Esophagus (tissue), 2 donors: ENCODE data around the gene RNF212B. TPM values are rescaled to one million over a fixed set of nuclear protein-coding genes. Genes with fewer than 3 reads are reported as not detected.
"Not testable (repeated sequence)": the region's sequence is repeated elsewhere in the genome, so short reads cannot be mapped to it uniquely, and the experiment has no call there.

Experiments used
- H3K27ac ChIP-seq, 2 donors: one replicate each; pipeline ENCODE4 v1.5.1; 2013; ENCODE audit warnings: low read depth in 2 of 2, mild to moderate bottlenecking in 2 of 2, inconsistent platforms in 1 of 2, low read length in 1 of 2, moderate library complexity in 1 of 2
- H3K27me3 ChIP-seq, 2 donors: one replicate each; pipeline ENCODE4 v1.6.1; 2013; ENCODE audit warnings: low read length in 2 of 2, control low read depth in 1 of 2, mild to moderate bottlenecking in 1 of 2; ENCODE audit not compliant: insufficient read depth in 2 of 2, control insufficient read depth in 1 of 2
- H3K36me3 ChIP-seq, 2 donors: one replicate each; pipeline ENCODE4 v1.6.1; 2013; ENCODE audit warnings: low read length in 1 of 2; ENCODE audit not compliant: control insufficient read depth in 2 of 2, insufficient read depth in 2 of 2
- H3K4me1 ChIP-seq, 2 donors: one replicate each; pipeline ENCODE4 v1.6.1; 2013; ENCODE audit warnings: low read length in 1 of 2; ENCODE audit not compliant: control insufficient read depth in 2 of 2, insufficient read depth in 2 of 2
- H3K4me3 ChIP-seq, 2 donors: one replicate each; pipeline ENCODE4 v1.5.1; 2013; ENCODE audit warnings: low read length in 2 of 2, mild to moderate bottlenecking in 2 of 2, low read depth in 1 of 2, moderate library complexity in 1 of 2
- H3K9me3 ChIP-seq, 2 donors: one replicate each; pipeline ENCODE4 v1.6.1; 2013; ENCODE audit warnings: mild to moderate bottlenecking in 2 of 2, low read depth in 1 of 2, low read length in 1 of 2, moderate library complexity in 1 of 2; ENCODE audit not compliant: control insufficient read depth in 2 of 2, insufficient read depth in 1 of 2
- WGBS, 2 donors: extraction: QIAGEN DNeasy Blood & Tissue Kit; methylation state at CpG; one replicate each; pipeline ENCODE4 v1.1.7; 2013; 5-methylcytosine and 5-hydroxymethylcytosine counted together
- polyA plus RNA-seq, 2 donors: library from polyadenylated mRNA; stranded (reverse); fragments of 200-250 nt; gene quantifications; one replicate each; pipeline ENCODE4 v1.2.3, GENCODE V29; 2013
- donor health status: healthy with polysubstance abuse.
- donor health status: Bipolar disorder and iron deficiency.

RNF212B gene
- not detected for polyA plus RNA-seq

DNA sequence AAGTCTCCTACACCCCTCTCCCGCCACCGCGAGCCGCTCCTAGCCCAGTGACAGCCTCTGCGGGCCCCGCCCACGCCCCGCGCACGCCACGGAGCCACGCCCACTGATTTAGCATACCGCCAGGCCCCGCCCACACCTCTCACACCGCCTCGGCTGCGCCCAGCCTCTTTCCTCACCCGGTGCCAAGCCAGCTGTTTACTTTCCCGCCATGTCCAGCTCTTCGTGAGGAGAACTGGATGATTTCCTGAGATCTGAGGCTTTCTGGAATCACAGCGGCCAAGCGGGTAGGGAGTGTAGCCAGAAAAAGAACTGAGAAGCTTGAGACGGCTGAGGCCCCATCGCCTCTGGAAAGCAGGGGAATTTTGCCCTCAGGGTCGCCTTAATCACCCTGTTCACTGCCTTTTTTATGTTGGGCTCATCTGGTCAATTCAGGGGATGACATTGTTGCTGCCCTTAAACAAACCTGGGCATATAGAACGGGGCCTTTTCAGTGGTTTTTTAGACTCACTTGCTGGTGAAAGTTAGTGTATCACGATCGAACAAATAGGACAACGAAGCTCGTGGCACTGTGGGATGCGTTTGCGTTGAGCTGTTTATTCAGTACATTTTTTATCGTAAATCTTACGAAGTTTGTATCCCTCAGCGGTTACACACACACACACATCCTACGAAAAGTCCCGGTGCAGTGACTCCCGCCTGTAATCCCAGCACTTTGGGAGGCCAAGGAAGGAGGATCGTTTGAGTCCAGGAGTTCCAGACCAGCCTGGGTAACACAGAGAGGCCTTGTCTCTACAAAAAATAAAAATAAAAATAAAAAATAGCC, at the start of gene RNF212B:
Gene RNF212B, plus strand, starts transcription at position 165 of the 823 bp plus-strand sequence. CDS start 2,410 bp downstream, outside the sequence.
- 23% methylated on average over 39 of the region's 39 CpGs for WGBS, 2 donors
- Histone ChIP-seq H3K27me3 (no peaks in the 10 kb centered on the region), H3K4me1 (peaks cover 0 to 2% of the 10 kb centered on the region in 2 donors), H3K27ac (peak within 1 kb of the TSS in 1 of 2 donors; percentile 40), H3K9me3 (no peaks in the 10 kb centered on the region), H3K4me3 (peak within 1 kb of the TSS in 1 of 2 donors; percentile 21), H3K36me3 (no peaks in the 10 kb centered on the region)

- 31 to 44% methylated on average over 3 of the region's 3 CpGs for WGBS, 2 donors
Observed at GRCh38 chr14:23193432-23193831, 44.3 kb upstream of the RNF212B start.

DNA sequence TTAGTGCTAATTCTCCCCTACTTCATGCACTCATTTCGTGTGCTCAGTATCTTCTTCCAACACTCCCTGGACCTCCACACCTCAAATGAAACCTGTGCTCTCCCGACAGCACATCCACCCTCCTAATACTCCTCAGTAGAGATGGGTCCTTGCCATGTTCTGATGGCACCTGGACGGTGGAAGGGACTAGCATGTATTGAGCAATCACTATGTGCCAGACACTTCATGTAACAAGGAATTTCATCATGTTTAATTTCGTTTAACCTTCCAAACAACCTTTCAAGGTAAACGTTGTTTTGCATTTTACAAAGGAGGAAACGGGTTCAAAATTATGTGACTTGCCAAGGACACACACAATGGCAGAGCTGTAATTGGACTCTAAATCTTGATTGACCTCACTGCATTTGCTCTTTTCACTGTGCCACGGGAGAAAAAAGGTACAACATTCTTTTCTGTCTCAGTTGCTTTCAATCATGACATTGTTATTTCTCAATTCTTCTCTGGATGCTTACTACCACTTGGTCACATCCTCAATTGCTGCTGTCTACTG, 42.1 kb upstream of the RNF212B start:
- H3K9me3 ChIP-seq: no peaks in the 10 kb centered on the region
- no peaks in the 10 kb centered on the region for H3K4me1 ChIP-seq
- no peak overlapping the region for H3K27ac ChIP-seq
- no peaks in the 10 kb centered on the region for H3K36me3 ChIP-seq
- 55 to 67% methylated on average over 7 of the region's 7 CpGs for WGBS, 2 donors
- no peak overlapping the region for H3K4me3 ChIP-seq
- no peaks in the 10 kb centered on the region for H3K27me3 ChIP-seq

More at GRCh38 chr14:23193432-23193831, 44.3 kb upstream of the RNF212B start:
- Histone ChIP-seq H3K36me3 (no peaks in the 10 kb centered on the region), H3K4me1 (no peaks in the 10 kb centered on the region), H3K9me3 (no peaks in the 10 kb centered on the region), H3K4me3 (no peak overlapping the region), H3K27ac (no peak overlapping the region), H3K27me3 (no peaks in the 10 kb centered on the region)

DNA sequence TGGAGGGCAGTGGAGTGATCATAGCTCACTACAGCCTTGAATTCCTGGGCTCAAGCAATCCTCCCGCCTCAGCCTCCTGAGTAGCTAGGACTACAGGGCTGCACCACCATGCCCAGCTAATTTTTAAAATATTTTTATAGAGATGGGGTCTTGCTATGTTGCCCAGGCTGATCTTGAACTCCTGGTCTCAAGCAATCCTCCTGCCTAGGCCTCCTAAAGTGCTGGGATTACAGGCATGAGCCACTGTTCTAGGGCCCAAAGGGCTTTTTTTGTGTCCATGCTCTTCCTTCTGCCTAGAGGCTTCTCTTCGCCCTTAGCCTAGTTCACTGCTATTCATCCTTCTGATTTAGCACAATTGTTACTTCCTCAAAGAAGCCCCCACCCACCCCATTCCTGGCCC, 41.2 kb upstream of the RNF212B start:
- H3K9me3 ChIP-seq, H3K36me3 ChIP-seq, H3K4me1 ChIP-seq, H3K27ac ChIP-seq, H3K27me3 ChIP-seq, H3K4me3 ChIP-seq: not testable (repeated sequence)
- 88 to 97% methylated on average over 2 of the region's 2 CpGs for WGBS, 2 donors

GRCh38 chr14:23199141-23199540, 38.6 kb upstream of the RNF212B start:
- not testable (repeated sequence) for H3K9me3 ChIP-seq, H3K27ac ChIP-seq, H3K36me3 ChIP-seq, H3K4me3 ChIP-seq, H3K4me1 ChIP-seq, H3K27me3 ChIP-seq
- WGBS, 2 donors: 88 to 89% methylated on average over 1 of the region's 1 CpG

DNA sequence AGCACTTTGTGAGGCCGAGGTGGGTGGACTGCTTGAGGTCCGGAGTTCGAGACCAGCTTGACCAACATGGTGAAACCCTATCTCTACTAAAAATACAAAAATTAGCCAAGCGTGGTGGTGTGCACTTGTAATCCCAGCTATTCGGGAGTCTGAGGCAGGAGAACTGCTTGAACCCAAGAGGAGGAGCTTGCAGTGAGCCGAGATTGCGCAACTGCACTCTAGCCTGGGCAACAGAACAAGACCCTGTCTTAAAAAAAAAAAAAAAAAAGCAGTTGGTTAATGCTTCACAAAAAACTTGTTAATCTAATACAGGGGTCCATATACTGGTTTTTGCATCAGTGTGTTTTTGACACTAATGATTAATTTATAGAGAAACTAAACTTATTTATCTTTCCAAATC, 35.7 kb upstream of the RNF212B start:
- Histone ChIP-seq H3K9me3 (no peaks in the 10 kb centered on the region), H3K36me3 (no peaks in the 10 kb centered on the region), H3K4me1 (no peaks in the 10 kb centered on the region), H3K4me3 (no peak overlapping the region), H3K27ac (no peak overlapping the region), H3K27me3 (no peaks in the 10 kb centered on the region)
- WGBS, 2 donors: 91 to 94% methylated on average over 7 of the region's 7 CpGs

GRCh38 chr14:23206422-23207145, 31.2 kb upstream of the RNF212B start:
- no peak overlapping the region for H3K4me3 ChIP-seq

GRCh38 chr14:23207146-23207540, 30.6 kb upstream of the RNF212B start:
- no peaks in the 10 kb centered on the region for H3K36me3 ChIP-seq
- no peaks in the 10 kb centered on the region for H3K27me3 ChIP-seq
- H3K4me1 ChIP-seq: no peaks in the 10 kb centered on the region
- 71 to 75% methylated on average over 3 of the region's 3 CpGs for WGBS, 2 donors
- no peaks in the 10 kb centered on the region for H3K9me3 ChIP-seq
- no peak overlapping the region for H3K27ac ChIP-seq
- H3K4me3 ChIP-seq: no peak overlapping the region

More at GRCh38 chr14:23206422-23207145, 31.2 kb upstream of the RNF212B start:
- Histone ChIP-seq H3K27ac (no peak overlapping the region), H3K4me1 (no peaks in the 10 kb centered on the region), H3K9me3 (no peaks in the 10 kb centered on the region), H3K27me3 (no peaks in the 10 kb centered on the region), H3K36me3 (no peaks in the 10 kb centered on the region)
- WGBS, 2 donors: 86 to 87% methylated on average over 3 of the region's 3 CpGs

DNA sequence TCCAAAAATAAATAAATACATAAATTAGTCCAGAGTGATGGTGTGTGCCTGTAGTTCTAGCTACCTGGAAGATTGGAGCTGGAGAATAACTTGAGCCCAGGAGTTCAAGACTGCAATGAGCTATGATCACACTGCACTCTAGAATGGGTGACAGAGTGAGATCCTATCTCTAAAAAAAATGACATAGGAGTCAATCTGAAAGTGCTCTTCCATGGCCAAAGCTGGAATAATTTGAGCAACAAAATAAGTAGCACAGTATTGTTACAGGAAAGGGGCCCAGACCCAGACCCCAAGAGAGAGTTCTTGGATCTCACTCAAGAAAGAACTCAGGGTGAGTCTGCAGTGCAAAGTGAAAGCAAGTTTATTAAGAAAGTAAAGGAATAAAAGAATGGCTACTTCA, 29.4 kb upstream of the RNF212B start:
- Histone ChIP-seq H3K27me3 (no peaks in the 10 kb centered on the region), H3K4me1 (no peaks in the 10 kb centered on the region), H3K27ac (no peak overlapping the region), H3K4me3 (no peak overlapping the region), H3K36me3 (no peaks in the 10 kb centered on the region), H3K9me3 (no peaks in the 10 kb centered on the region)
